Measurements from ENCODE around the gene PPIG.
"Not testable (repeated sequence)": the region's sequence is repeated elsewhere in the genome, so short reads cannot be mapped to it uniquely, and the experiment has no call there.

Gene PPIG

DNA sequence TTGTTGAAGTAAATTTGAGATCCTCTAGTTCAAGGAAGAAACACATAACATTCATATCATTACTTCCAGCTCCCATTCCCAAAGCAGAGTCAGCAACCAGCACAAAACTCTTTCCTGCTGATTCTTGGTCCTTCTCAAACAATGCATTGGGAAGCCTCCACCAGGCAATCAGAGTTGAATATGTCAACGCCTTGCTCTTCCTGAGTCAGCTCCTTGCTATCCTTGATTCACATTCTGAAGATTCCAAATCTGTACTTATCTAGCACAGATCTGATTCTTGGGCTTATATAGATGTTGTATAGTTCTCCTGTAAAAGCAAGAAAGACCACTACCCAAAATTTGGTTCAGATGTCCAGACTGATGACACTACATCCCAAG is 80.4 kb downstream of the PPIG start:
- no peak for DNase-seq (ENCODE audit: low read depth, low spot score)

DNA sequence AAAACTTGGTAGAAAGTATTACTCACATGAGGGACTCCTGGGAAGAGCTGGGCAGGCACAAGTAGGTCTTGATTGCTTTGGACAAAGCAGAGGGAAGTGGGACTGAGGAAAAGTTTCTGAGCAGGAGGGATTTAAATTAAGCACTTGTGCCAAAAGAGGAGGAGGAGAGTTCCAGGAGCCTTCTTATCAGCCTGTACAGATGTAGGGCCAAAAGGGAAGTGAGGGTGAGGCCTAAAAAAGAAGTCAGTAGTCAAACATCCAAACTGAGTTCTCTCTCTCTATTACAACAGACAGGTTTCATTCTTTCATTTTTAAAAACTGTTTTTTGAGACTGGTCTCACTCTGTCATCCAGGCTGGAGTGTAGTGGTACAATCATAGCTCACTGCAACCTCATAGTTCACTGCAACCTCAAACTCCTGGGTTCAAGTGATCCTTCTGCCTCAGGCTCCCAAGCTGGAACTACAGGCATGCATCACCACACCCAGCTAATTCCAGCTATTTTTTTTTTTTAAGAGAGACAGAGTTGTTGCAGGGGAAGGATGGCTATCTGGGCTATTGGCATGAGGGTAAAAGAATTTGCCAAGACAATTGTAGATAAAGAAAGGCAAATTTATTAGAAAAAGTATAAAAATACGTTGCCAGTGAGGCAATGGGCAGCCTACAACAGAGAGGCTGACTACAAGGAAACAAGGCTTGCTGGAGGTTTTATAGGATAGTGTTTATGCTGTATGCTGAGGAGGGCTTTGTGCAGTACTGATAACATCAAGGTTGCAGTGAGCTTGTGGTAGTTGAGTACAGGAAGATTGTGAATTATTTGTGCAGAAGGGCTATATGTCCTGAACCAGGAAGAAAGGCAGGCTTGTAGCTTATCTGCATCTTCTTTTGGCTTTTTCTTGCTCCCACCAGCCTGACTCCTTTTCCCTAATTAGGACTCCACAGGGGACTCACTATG is 81.1 kb downstream of the PPIG start:
- no peak for DNase-seq (ENCODE audit: low read depth, low spot score)

DNA sequence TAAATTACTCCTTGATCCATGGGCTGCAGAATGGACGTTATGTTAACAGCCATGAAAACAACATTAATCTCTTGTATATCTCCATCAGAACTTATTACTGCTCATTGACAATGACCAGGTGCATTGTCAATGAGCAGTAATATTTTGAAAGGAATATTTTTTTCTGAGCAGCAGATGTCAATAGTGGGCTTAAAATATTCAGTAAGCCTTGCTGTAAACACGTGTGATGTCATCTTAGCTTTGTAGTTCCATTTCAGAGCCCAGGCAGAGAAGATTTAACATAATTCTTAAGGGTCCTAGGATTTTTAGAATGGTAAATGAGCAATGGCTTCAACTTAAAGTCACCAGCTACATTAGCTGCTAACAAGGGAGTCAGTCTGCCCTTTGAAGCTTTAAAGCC is 83.4 kb downstream of the PPIG start:
- DNase-seq (ENCODE audit: low read depth, low spot score): no peak

DNA sequence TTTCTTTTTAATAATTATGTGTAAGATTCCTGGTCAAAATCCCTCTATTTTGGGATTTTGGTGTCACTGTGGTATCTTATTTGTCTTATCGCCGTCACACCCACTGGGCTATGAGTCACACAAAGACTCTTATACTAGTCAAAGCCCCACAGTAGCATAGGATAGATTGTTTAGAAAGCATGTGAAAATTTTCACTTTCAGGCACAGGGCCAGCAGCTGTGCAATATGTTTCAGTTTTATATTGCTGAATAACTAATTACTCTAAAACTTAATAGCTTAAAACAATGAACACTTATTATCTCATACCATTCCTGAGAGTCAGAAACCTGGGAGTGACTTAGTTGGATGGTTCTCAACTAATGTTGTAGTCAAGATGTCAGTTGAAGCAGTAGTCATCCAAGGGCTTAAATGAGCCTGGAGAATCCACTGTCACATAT is 86.1 kb downstream of the PPIG start:
- no peak for DNase-seq (ENCODE audit: low read depth, low spot score)

DNA sequence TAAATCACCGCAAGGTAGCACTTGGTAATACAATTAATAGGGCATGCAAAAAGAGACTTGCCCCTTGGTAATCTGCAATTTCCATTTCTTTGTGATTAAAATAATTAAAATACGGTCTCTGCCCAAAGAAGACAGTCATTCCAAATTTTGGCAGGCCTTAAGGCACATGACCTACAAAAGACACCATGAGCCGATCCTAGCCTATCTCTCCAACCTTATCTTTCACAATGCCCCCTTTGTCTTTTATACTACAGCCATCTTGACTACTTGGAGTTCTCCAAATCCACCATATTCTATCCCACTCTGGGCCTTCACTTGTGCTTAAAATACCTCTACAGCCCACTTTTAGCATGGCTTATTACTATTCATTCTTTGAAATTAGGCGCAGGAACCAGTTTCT is 86.8 kb downstream of the PPIG start:
- no peak for DNase-seq (ENCODE audit: low read depth, low spot score)

DNA sequence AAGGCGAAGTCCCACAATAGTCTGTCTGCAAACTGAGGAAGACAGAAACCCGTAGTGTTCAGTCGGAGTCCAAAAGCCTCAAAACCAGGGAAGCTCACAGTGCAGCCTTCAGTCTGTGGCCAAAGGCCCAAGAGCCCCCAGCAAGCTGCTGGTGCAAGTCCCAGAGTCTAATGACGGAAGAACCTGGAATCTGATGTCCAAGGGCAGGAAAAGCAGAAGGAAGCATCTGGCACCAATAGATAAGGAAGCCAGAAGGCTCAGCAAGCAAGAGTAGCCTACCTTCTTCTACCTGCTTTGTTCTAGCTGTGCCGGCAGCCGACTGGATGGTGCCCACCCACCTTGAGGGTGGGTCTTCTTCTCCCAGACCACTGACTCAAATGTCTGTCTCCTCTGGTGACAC is 88.3 kb downstream of the PPIG start:
- DNase-seq (ENCODE audit: low read depth, low spot score): no peak

DNA sequence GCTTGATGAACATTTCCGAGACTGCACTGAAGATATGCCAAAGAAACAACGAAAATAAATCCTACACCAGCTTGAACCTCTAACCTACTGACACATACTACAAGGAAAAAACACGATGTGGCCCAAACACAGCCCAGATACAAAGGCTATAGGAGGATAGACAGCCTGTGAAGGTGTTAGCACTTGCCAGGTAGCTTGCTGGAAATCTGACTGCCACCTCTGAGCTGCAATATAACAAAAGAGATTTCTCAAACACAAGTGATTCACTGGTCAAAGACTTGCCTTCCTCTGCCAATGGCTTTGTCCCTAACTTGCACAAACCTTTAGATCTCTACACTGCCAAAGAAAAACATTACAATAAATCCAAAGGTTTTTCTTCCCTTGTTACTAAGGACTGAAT is 89.0 kb downstream of the PPIG start:
- DNase-seq (ENCODE audit: low read depth, low spot score): no peak

DNA sequence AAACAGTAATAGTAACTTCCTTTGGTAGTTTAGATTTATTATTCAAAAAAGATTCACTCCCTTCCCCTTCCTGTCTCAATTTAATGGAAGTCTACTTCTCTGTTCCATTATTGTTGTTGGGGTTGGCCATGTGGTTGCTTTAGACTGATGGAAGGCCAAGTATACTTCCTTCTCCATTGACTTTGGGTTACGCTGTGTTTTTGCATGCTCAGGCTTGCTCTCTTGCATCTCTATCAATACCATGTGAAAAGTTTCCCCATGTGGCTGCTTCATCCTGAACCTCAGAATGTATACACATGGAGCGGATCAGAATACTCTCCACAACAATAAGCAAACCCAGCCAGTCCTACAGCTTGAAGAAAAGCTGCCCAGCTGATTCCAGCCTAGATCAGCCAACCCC is 89.8 kb downstream of the PPIG start:
- DNase-seq (ENCODE audit: low read depth, low spot score): no peak

DNA sequence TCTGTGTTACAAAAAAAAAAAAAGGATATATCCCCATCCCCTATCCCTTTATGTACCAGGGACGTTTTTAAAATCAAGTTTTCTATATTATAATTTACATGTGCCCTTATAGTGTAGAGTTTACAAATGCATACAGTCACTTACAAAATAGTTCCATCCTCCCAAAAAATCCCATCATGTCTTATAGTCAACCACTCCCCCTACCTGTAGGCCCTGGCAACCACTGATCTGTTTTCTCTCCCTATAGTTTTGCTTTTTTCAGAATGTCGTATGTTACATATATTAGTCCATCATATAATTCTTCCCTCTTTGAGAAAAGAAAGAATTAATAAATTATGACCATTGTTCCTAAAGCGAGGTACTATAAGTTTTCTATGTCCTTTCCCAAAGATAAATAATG is 92.2 kb downstream of the PPIG start:
- no peak for DNase-seq (ENCODE audit: low read depth, low spot score)

DNA sequence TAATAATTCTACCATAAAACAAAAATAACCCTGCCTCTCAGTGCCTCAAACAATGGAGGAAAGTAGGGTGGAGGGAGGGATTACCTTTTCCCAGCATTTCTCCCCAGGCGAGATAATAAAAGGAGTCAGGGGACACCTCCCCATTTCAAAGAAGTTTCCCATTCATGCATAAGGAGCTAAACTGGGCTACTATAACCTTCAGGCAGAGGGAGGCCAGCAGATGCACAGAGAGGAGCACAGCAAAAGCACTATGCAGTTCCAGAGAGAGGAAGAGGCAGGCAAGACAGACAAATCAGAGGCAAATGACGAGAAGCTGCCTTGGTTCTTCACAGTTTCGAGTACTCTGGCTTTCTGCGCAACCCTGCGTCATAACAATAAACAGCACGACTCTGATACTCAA is 92.7 kb downstream of the PPIG start:
- DNase-seq (ENCODE audit: low read depth, low spot score): no peak

DNA sequence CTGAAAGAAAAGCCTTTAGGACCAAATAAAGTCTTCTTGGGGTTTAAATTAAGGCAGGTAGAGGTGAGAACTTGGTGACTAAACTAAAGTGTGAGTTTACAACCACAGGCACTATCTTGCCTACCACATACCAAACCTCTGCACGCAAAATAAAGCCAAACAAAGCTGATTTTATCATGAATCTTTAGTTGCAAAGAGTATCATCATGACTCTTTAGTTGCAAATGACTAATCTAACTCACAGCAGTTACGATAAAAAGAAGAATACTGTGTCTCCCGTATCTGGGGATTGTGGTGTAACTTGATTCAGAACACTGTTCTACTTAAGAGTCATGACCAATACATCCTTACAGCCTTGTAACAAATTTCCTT is 98.9 kb downstream of the PPIG start:
- DNase-seq (ENCODE audit: low read depth, low spot score): no peak

DNA sequence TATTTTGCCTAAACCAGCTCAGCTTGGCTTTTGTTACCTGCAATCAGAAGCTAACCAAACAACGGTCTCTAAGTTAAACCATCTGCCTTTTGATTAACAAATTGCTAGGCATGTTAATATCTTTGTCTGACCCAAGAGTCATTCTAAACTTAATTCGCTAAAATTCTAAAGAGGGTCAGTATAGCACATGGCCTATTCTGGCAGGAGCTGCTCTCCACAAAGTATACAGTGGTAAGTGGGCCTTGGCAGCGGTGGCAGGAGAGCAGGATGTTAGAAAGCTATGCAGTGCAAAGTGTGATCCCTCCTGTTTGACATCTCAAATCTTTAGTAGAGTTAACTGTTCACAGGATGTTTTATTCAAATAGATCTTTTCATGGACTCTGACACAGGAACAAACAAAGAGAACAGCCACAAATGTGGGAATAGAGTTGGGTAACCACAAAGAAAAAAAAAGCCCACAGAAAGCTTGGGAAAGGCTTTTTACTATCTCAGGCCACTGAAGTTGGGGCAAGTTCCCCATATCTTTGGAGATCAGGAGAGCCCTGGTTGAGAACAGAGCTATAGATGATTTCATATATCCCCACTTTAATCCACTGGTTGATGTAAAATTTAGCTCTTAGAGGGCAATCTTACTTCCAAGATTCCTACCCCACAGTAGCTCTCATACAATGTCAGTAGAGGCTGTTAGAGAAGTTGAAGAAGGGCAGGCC is 99.4 kb downstream of the PPIG start:
- no peak for DNase-seq (ENCODE audit: low read depth, low spot score)

DNA sequence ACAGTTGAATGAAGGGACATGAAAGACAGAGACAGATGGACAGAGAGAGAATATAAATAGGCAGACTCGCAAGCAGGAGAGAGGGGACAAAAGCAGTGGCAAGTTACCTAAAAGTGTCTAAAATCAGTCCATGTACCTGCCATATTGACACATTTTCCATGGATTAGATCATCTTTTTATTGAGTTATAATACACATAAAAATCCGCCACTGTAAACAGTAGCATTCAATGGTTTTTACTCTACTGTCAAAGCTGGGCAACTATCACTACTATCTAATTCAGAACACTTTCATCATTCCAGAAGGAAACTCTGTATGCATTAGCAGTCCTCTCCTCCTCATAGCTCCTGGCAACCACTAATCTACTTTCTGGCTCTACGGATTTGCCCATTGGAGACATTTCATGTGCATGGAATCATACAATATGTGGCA is 100.0 kb downstream of the PPIG start:
- DNase-seq (ENCODE audit: low read depth, low spot score): no peak

DNA sequence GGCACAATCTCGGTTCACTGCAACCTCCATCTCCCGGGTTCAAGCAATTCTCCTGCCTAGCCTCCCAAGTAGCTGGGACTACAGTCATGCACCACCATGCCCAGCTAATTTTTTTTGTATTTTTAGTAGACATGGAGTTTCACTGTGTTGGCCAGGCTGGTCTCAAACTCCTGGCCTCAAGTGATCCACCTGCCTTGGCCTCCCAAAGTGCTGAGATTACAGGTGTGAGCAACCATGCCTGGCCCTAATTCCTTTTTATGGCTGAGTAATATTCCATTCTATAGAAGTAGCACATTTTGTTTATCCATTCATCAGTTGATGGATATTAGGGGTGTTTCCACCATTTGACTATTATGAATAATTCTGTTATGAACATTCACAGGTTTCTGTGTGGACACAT is 100.6 kb downstream of the PPIG start:
- not testable (repeated sequence) for DNase-seq (ENCODE audit: low read depth, low spot score)

DNA sequence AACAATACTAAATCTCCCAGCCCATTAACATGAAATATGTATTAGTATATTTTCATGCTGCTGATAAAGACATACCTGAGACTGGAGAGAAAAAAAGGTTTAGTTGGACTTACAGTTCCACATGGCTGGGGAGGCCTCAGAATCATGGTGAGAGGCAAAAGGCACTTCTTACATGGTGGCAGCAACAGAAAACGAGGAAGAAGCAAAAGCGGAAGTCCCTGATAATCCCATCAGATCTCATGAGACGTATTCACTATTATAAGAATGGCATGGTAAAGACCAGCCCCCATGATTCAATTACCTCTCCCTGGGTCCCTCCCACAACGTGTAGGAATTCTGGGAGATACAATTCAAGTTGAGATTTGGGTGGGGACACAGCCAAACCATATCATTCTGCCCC is 102.7 kb downstream of the PPIG start:
- not testable (repeated sequence) for DNase-seq (ENCODE audit: low read depth, low spot score)

DNA sequence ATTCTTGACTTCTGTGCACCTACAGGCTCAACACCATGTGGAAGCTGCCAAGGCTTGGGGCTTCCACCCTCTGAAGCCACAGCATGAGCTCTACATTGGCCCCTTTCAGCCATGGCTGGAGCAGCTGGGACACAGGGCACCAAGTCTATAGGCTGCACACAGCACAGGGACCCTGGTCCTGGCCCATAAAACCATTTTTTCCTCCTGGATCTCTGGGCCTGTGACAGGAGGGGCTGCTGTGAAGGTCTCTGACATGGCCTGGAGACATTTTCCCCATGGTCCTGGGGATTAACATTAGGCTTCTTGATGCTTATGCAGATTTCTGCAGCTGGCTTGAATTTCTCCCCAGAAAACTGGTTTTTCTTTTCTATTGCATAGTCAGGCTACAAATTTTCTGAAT is 103.8 kb downstream of the PPIG start:
- not testable (repeated sequence) for DNase-seq (ENCODE audit: low read depth, low spot score)

DNA sequence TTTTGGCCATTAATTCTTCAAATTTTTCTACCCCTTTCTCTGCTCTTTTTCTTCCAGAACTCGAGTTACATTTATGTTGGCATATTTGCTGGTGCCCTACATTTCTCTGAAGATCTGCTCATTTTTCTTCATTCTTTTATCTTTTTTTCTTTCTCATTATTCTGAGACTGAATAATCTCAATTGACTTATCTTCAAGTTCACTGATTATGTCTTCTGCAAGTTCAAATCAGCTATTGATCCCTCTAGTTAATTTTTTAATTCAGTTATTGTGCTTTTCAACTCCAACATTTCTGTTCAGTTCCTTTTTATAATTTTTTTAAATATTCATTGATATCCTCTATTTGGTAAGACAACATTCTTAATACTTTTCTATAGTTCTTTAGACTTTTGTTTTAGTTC is 106.8 kb downstream of the PPIG start:
- DNase-seq (ENCODE audit: low read depth, low spot score): no peak

All from ELF-1 (cell line).